Right lobe of liver (tissue), 4 donors: ENCODE results near the gene NDRG3.

Source experiments
- CTCF ChIP-seq, 4 donors: fragments of 200-600 bp in 3 of 4; fragments of 450-650 bp in 1 of 4; IDR thresholded peaks; one replicate each; pipeline versions ENCODE4 v1.5.1 to v1.8.0; 2016 to 2022; ENCODE audit warnings: antibody characterized with exemption in 4 of 4, mild to moderate bottlenecking in 2 of 4
- POLR2A ChIP-seq: fragments of 450-650 bp; IDR thresholded peaks from one replicate; pipeline ENCODE4 v1.6.1; 2017; ENCODE audit warnings: antibody characterized with exemption, mild to moderate bottlenecking
- donor health status: DM: no; HTN: no; CAD: no.
- donor health status: DM: no; HTN: no; CAD: no.
- donor health status: DM: no; HTN: yes; CAD: no.

DNA sequence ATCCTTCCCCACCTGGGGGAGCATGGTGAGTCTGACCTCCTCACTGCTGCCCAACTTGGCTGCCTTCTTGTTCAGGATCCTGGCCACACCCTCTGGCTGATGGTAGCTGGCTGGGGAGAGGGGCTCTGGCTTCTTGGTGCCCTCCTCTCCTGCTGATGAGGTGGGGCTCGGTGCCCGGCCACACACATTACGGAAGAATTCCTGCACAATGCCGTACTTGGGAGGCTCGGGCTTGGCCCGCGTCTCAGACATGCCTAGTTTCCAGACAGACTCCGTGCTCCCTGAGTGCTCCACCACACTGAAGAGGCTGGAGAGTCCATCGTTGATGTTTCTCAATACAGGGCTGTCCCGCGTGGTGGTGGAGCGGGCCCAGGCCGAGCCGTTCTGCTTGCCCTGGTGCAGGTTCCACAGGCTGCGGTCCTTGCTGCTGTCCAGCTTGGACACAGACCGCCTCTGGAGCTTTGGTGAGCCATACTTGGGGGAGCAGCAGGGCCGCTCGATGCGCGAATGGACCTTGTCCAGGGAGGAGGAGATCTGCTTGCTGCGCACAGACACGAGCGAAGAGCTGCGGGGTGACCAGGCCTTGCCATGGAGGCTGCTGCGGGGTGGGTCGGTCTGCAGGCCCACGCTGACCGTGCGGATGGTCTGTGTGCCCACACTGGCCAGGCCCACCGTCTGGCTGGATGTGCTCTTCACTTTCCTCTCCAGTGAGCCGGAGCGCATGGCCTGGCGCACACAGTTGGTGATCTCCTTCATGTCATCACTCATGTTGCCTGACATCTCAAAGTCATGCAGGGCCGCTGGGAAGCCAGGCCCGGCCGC lies 47.6 kb upstream of the NDRG3 start:
- TF ChIP-seq POLR2A (no peak), CTCF (IDR thresholded peaks at IDR 0.05) (no peak)
